Esophagus squamous epithelium (tissue), 4 donors: Measurements from ENCODE around the gene TEC.

Experiments
- CTCF ChIP-seq, 6 experiments: fragments of 450-650 bp in 4 of 6; fragments of 200-600 bp in 2 of 6; sonication (generic) in 2 of 6; IDR thresholded peaks; one replicate each; pipeline ENCODE4 v1.5.1; 2016 to 2019; ENCODE audit warnings: antibody characterized with exemption in 6 of 6, mild to moderate bottlenecking in 4 of 6, moderate library complexity in 4 of 6
- POLR2A ChIP-seq, 4 donors: fragments of 450-650 bp; IDR thresholded peaks; one replicate each; pipeline ENCODE4 v1.6.1; 2017; ENCODE audit warnings: antibody characterized with exemption in 4 of 4, mild to moderate bottlenecking in 4 of 4, moderate library complexity in 3 of 4

- TF ChIP-seq CTCF (IDR thresholded peaks at IDR 0.05) (no peak), POLR2A (IDR thresholded peaks at IDR 0.05) (no peak)
Measured at GRCh38 chr4:48167538-48168263, 101.9 kb downstream of the TEC start.
